Measurements from ENCODE around the gene FGD5. TPM values are rescaled to one million over a fixed set of nuclear protein-coding genes. Genes with fewer than 3 reads are reported as not detected.

Gene FGD5
- total and polyA plus RNA-seq, 2 donors from 2014 or later: 18.7 to 40.1 TPM

DNA sequence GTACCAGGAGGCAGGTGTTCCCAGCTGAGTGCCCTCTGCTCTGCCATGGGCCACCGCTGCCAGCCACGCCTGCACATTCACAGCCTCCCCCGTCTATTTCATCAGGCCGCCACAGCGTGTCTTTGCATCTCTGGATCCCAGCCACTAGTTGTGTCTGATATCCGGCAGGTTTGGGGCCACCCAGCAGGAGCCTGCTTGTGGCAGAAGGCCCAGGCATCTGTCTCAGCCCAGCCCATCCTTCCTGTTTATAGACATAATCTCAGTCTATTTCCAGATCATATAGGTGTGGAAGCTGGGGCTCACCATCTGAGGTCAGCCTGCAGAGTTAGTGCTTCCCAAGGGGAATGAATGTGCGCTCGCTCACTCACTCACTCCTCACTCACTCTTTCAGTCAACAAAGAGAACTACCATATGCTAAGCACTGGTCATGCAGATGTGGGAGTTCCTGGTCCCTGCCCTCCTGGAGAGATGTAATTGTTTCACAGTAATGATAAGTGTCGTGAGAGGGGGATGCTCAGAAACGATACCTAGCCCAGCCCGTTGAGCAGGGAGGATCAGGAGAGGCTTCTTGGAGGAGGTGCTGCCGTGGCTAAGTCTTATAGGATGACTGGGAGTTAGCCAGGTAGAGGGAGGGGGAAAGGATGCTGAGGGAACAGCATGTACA lies 60.6 kb downstream of the FGD5 start:
- DNase-seq: peak in 4 of 5 donors; percentile 56 to 81 (median 64)

DNA sequence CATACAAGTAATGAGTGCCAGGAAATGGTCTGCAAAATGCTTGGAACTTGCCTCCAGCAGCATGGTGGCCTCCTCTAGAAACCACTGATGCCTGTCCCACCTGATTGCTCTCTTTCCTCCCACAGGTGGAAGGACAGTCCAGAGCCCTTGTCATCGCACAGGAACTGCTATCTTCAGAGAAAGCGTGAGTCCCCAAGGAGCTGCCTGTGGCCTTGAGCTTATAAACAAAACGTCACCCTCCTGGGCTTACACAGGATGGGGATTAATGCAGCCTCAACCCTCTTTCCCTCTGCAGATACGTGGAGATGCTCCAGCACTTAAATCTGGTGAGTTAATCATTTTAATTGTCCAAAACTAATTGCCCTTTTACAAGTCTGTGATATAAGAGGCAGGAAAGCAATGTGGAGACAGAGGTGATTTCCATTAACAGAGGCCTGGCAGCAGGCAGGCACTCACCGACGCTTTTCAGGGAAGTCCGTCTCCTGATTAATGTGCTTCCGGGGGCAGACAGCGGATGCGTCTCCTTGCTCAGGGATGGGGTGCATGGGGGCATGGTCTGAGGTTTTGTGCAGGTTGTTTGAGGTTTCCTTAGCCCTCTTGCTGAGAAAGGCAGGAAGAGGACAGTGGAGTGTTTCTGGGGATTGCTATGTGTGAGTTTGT lies 61.8 kb downstream of the FGD5 start:
- no peak overlapping the region for H3K27ac ChIP-seq (ENCODE audit: low read depth in 2 of 2, low read length in 2 of 2)
- intact Hi-C loops (cut with DNase I): no loop called here

More for the DNA sequence above, 60.6 kb downstream of the FGD5 start:
- intact Hi-C loops (cut with DNase I): no loop called here
- peaks cover 0 to 17% (median 8%) of the 10 kb centered on the region in 3 donors for H3K36me3 ChIP-seq (ENCODE audit: control insufficient read depth in 2 of 3, insufficient read depth in 3 of 3, low read length in 3 of 3)
- TF ChIP-seq, protein P1, sequence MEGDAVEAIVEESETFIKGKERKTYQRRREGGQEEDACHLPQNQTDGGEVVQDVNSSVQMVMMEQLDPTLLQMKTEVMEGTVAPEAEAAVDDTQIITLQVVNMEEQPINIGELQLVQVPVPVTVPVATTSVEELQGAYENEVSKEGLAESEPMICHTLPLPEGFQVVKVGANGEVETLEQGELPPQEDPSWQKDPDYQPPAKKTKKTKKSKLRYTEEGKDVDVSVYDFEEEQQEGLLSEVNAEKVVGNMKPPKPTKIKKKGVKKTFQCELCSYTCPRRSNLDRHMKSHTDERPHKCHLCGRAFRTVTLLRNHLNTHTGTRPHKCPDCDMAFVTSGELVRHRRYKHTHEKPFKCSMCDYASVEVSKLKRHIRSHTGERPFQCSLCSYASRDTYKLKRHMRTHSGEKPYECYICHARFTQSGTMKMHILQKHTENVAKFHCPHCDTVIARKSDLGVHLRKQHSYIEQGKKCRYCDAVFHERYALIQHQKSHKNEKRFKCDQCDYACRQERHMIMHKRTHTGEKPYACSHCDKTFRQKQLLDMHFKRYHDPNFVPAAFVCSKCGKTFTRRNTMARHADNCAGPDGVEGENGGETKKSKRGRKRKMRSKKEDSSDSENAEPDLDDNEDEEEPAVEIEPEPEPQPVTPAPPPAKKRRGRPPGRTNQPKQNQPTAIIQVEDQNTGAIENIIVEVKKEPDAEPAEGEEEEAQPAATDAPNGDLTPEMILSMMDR (IDR thresholded peaks at IDR 0.05; ENCODE audit: borderline replicate concordance, extremely low read depth, insufficient read depth): no peak
- H3K9ac ChIP-seq (ENCODE audit: low read length in 3 of 3): no peak overlapping the region
- no peaks in the 10 kb centered on the region for H3K27me3 ChIP-seq (ENCODE audit: control insufficient read depth, insufficient read depth, low read length)
- H3K4me1 ChIP-seq (ENCODE audit: control insufficient read depth in 2 of 3, insufficient read depth in 2 of 3, low read depth in 1 of 3, low read length in 3 of 3): peaks cover 0 to 10% (median 9%) of the 10 kb centered on the region in 3 donors
- H3K4me3 ChIP-seq (ENCODE audit: low read length in 3 of 3): no peak overlapping the region
- FAIRE-seq: no peak
- H3K27ac ChIP-seq (ENCODE audit: low read depth in 2 of 2, low read length in 2 of 2): no peak overlapping the region
- no peaks in the 10 kb centered on the region for H3K9me3 ChIP-seq (ENCODE audit: control insufficient read depth in 2 of 3, insufficient read depth in 1 of 3, low read length in 3 of 3)

DNA sequence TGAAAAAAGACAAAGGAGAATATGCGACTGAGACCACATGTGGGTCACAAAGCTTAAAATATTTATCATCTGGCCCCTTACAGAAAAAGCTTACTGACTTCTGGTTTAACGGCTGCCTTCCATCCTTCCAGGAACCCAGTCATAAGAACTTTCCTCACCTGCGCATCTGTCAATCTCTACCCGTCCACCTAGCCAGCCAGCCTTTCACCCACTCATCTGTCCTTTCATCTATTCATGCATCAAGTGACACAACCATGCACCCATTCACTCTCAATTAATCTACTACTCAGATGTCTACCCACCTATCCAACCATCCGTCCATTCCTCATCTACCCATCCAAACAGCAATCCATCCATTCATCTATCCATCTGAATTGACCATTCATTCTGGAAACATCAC lies 64.5 kb downstream of the FGD5 start:
- Histone ChIP-seq H3K36me3 (ENCODE audit: control insufficient read depth in 2 of 3, insufficient read depth in 3 of 3, low read length in 3 of 3) (peaks cover 0 to 19% (median 8%) of the 10 kb centered on the region in 3 donors), H3K4me1 (ENCODE audit: control insufficient read depth in 2 of 3, insufficient read depth in 2 of 3, low read depth in 1 of 3, low read length in 3 of 3) (peaks cover 0 to 6% (median 0%) of the 10 kb centered on the region in 3 donors), H3K9me3 (ENCODE audit: control insufficient read depth in 2 of 3, insufficient read depth in 1 of 3, low read length in 3 of 3) (no peaks in the 10 kb centered on the region), H3K27me3 (ENCODE audit: control insufficient read depth, insufficient read depth, low read length) (no peaks in the 10 kb centered on the region), H3K4me3 (ENCODE audit: low read length in 3 of 3) (no peak overlapping the region), H3K27ac (ENCODE audit: low read depth in 2 of 2, low read length in 2 of 2) (no peak overlapping the region), H3K9ac (ENCODE audit: low read length in 3 of 3) (no peak overlapping the region)
- TF ChIP-seq, protein P1 (IDR thresholded peaks at IDR 0.05; ENCODE audit: borderline replicate concordance, extremely low read depth, insufficient read depth): no peak
- DNase-seq (no peak), FAIRE-seq (no peak)
- intact Hi-C loops (cut with DNase I): no loop called here

More for the DNA sequence above, 61.8 kb downstream of the FGD5 start:
- Histone ChIP-seq H3K27me3 (ENCODE audit: control insufficient read depth, insufficient read depth, low read length) (no peaks in the 10 kb centered on the region), H3K9me3 (ENCODE audit: control insufficient read depth in 2 of 3, insufficient read depth in 1 of 3, low read length in 3 of 3) (no peaks in the 10 kb centered on the region), H3K36me3 (ENCODE audit: control insufficient read depth in 2 of 3, insufficient read depth in 3 of 3, low read length in 3 of 3) (peaks cover 0 to 19% (median 8%) of the 10 kb centered on the region in 3 donors), H3K4me1 (ENCODE audit: control insufficient read depth in 2 of 3, insufficient read depth in 2 of 3, low read depth in 1 of 3, low read length in 3 of 3) (peaks cover 0 to 10% (median 9%) of the 10 kb centered on the region in 3 donors), H3K4me3 (ENCODE audit: low read length in 3 of 3) (no peak overlapping the region), H3K9ac (ENCODE audit: low read length in 3 of 3) (no peak overlapping the region)
- no peak for FAIRE-seq
- peak in 3 of 5 donors; percentile 44 to 72 (median 60) for DNase-seq
- TF ChIP-seq, protein P1 (IDR thresholded peaks at IDR 0.05; ENCODE audit: borderline replicate concordance, extremely low read depth, insufficient read depth): no peak

All from kidney (tissue), 14 donors.